Activated CD4-positive, alpha-beta T cell treated with anti-CD3 and anti-CD28 coated beads, Interleukin-2, amount 50 U/mL, for 48 hours (primary cell): ENCODE data around the gene SYCE1L.
"Not testable (repeated sequence)": the region's sequence is repeated elsewhere in the genome, so short reads cannot be mapped to it uniquely, and the experiment has no call there.

ENCODE experiments used
- DNase-seq, 2 experiments: peaks; one replicate each; pipeline ENCODE4 v3.0.0-alpha.2; 2020

The SYCE1L gene

DNA sequence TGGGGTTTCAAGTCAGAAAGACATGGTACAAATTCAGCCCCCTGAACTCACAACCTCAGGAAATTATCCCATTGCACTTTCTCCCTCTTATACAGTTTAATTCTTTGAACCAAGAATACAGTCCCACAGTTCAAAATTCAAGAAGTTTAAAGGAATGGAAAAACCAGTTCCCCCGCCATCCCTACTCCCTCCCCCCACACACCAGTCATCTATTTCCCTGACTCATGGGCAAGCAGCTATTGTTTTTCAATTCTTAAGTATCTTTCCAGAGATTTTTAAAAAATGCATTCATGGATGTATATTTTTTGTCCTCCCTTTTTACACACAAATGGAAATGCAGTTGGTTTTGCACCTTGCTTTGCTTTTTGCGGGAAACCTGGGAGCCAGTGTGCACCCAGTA is 7.3 kb downstream of the SYCE1L start:
- no peak for DNase-seq

DNA sequence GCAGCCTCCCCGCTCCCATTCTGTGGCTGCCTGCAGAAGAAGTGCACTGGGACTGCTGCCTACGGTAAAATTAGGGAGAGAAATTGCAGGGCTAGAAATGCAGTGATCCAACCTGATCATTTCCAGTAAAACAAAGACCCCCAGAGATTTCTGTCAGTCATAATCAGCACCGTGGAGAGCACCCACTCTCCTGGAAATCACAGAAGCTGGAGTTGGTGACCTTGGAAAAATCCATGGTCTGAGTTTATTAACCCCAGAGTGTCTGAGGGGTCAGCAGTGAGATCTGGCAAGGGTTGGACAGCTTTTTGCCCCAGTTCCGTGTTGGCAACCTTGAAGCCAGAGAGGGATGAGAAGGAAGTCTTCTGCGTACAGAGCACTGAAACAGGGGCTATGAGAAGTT is 7.8 kb downstream of the SYCE1L start:
- DNase-seq: no peak

DNA sequence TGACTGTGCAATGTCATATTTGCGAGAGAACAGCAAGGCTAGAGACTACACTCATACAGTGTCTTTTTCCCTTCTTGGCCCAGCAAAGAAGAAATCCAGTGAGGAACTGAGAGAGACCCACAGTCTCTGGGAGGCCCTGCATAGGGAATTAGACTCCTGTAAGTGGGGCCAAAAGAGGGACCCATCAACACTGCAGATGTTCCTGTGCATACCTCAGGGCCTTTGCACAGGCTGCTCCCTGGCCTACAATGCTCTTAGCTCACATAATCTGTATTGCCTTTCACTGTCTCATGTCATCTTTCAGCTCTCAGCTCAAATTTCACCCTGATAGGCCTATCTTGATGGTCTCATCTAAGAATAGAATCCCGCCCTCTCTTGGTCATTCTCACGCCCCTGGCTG is 9.2 kb downstream of the SYCE1L start:
- DNase-seq: no peak

DNA sequence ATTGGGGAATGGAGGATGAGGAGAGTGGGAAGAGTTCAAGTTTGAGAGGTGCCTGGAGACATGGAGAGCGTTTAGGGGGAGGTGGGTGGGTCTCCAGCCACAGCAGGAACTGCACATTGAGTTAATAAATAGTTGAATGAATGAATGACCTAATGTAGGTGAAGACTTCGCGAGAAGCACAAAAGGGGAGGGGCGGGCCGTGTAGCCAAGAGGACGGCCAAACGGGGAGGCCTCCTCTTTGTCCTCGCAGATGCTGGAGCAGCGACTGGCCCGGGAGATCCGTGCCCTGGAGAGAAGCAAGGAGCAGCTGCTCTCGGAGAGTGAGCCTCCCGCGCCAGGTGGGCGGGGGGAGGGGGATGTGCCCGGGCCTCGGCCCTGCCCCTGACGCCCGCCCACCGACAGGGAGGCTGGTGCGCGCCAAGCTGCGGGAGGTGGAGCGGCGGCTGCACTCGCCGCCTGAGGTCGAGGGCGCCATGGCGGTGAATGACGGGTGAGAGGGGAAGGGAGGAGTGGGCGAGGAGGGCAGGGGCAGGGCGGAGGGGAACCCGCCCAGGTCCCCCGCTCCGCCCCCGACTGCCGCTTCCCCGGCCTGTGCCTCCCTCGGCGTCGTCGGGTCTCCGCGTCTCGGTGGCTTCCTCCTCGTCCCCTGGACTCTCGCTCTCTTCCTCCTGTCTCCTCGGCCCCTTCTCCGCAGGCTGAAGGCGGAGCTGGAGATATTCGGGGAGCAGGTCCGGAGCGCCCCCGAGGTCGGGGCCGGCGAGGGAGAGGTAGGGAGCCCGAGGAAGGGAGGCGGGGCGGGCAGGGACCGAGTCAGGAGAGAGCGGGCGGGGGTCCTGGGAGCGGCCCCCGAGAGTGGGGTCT is 12.9 kb downstream of the SYCE1L start:
- DNase-seq: peak; percentile 66 to 74

DNA sequence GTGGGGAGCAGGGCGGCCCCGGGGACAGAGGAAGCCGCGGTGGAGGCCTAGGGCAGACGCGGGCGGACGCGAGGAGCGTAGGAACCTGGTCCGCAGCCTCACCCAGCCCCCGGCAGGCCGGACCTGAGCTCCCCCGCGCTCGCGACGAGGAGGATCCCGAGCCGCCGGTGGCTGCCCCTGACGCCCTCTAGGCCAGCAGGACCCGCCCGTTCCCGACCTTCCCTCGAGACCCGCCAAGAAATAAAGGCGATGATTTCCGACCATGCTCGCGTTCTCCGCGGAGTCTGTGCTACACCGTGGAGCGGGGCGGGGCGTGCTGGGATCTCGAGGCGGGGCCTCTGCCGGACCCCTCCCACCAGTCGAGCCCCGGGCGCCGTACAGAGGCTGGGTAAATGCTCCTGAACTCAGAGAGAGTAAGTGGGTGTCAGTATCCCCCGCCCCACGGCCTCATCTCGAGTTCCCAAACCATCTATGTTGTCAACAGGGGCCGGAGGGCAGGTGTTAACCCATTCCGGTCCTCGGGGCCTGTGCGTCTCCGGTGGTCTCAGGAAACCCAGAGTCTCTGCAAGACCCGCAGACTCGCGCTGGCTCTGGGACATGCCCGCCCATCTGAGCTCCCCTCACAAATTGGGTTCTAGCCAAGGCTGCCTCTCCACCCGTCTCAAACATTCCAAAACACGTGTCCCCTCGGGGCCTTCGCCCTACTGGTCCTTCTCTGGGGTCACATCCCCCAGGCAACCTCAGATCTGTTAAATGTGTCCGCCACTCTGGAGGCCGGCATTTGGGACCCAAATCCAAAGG is 13.7 kb downstream of the SYCE1L start:
- DNase-seq: peak; percentile 74 to 78

DNA sequence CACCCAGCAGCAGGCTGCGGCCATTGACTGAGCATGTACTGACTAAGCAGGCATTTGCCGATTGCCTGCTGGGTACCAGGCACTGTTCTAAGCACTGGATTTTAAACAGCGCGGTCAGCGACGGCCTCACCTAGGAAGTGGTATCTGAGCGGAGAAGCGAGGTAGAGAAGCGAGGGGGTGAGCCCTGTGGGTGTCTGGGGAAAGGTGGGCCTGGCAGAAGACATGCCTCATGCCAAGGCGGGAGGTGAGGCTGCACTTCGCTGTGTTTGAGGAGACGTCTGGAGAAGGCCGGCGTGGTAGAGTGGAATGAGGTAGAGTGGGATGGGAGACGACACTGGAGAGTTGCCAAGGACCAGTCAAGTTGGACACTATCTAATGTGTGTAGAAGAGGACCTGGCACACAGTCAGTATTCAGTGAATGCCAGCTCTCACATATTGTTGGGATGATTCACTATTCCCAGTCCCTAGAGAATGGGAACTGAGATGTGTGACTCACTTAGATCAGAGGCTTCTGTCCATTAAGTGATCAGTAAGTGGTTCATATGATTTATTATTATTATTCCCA is 14.4 kb downstream of the SYCE1L start:
- no peak for DNase-seq

DNA sequence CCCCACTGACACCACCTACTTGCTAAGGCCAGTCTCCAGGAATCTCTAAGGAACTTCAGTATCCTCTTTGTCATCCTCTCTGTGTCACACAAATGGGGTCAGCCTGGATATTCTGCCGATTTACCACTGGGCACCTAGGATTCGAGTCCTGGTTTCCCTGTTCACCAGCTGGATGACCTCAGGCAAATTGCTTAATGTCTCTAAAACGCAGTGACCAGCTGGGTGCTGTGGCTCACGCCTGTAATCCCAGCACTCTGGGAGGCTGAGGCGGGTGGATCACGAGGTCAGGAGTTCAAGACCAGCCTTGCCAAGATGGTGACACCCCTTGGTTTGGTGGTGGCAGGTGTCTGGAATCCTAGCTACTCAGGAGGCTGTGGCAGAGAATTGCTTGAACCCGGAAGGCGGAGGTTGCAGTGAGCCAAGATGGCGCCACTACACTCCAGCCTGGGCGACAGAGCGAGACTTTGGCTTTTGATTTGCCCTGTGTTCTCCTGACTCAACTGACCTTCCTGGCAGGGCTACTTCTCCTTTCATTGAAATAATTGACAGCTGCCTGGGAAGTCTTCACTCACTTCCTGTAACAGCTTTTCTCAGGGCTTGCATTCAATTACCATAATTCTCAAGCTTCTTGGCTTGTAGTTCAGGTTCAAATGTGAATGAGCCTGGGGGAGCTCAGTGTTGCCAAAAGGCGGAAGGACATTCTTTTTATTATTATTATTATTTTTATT is 15.4 kb downstream of the SYCE1L start:
- no peak for DNase-seq

DNA sequence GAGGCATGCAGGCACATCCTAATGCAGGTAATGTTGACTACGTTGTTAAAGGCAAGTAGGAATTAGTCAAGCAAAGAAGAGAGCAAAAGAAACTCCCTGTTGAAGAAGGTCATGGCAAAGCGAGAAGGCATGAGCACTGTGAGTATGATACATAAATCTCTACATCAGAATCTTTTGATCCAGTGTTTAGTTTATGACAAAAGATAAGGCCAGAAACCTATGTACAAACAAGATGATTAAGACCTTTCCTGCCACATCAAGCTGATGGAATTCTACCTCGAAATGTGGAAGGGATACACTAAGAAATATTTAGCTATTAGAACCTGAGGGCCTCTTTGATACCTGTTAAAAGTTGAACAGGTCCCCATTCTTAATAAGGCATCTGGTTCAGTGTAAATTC is 20.2 kb downstream of the SYCE1L start:
- DNase-seq: no peak

DNA sequence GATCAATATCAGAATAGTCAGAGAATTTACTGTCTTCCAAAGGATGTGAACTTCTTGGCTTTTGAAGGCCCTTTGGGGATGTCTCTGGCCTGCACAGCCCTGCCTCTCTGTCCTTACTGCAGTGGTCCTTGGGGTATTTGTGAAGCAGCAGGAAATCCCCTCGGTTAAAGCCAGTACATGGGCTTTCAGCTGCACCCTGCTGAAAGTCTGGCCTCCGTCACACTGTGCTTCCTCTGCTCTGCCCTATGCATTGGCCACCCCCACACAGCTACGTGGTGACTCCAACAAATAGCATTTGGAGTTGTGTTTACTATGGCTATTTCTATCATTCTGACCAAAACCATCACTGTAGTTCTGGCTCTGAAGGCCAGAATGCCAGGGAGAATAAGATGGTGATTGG is 21.2 kb downstream of the SYCE1L start:
- DNase-seq: no peak

DNA sequence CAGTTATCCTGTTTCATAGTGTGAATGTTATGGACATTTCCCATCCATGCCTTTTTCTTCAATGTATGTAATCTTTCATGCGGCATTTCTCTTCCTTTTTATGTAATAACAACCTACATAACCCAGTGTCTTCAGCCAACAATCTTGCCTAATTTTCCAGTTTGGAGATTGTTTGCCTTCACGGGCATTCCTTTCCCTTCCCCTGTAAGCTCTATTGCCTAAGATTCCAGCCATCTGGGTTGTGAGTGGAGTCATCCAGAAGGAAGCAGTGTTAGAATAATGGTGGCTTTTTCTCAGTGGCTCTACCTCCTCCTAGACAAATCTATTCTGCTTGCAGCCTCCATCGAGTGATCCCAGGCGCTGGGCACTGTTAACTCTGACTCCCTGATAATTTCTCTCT is 22.3 kb downstream of the SYCE1L start:
- DNase-seq: no peak

DNA sequence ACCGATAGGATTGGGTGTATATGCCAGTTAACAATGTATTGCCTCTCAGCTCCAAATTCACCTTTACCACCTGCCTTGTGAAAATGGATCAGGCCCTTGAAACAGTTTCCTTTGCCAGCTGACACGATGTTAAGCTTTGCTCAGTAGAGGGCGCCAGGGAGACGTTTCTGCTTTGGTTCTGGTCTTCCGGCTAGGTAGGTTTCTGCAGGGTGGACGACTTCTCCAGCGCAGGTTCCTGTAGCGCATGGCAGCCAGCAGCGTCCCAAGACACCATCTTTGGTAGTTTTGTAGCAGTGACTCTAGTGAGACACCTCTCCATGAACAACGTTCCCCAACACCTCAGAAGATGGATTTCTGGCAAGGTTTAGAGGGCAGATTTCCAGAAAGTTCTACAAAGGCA is 24.0 kb downstream of the SYCE1L start:
- DNase-seq: peak; percentile 24 to 41

DNA sequence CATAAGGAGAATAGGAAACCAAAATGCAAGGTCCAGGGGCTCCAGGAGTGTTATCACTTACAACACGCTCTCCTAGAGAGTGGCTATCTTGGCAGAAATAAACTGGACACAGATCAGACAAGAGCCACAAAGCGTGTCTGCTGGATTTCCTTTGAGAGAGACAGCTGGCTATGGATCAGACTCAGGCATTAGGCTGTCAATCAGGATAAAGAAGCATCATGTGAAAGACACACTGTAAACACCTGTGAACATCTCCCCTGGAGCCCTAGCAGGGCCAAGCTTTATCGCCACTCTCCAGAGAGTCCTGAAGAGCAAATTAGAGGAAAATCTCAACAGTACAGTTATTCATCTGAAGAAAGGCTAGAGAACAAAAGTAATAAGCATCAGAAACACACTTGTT is 26.0 kb downstream of the SYCE1L start:
- DNase-seq: no peak

DNA sequence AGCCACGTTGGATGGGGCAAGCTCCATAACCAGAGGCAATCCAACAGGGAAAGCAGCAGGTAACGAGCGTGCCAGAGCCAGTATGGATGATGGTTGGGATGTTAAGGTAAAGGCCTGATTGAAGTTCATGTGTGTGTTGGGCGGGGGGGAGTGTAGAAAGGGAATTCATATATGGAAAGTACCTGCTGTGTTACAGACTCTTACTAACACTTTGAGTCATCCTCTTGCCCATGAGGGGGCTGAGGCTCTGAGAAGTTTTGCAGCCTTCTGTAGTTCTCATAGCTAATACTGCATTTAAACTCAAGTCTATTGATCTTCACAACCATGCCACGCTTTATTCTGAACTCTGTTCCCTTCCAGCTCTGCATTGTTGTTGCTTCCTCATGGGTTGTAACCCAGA is 28.5 kb downstream of the SYCE1L start:
- DNase-seq: no peak

DNA sequence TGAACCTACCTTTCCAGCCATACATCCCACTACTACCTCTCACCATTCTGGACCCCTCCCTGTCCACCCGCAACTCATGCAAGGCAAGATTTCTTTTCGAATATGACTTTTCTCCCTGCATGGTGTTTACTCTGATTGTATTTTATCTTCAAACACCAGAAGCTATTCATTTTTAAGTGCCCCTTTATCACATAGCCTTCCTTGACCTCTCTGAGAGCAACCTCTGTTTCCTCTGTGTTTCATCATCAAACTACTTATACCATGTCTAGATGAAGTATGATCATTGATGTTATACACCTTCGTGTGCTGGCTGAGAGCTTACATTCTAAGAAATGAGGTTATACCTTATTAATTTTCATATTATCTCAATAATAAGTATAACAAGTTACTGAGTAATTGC is 31.8 kb downstream of the SYCE1L start:
- DNase-seq: no peak

DNA sequence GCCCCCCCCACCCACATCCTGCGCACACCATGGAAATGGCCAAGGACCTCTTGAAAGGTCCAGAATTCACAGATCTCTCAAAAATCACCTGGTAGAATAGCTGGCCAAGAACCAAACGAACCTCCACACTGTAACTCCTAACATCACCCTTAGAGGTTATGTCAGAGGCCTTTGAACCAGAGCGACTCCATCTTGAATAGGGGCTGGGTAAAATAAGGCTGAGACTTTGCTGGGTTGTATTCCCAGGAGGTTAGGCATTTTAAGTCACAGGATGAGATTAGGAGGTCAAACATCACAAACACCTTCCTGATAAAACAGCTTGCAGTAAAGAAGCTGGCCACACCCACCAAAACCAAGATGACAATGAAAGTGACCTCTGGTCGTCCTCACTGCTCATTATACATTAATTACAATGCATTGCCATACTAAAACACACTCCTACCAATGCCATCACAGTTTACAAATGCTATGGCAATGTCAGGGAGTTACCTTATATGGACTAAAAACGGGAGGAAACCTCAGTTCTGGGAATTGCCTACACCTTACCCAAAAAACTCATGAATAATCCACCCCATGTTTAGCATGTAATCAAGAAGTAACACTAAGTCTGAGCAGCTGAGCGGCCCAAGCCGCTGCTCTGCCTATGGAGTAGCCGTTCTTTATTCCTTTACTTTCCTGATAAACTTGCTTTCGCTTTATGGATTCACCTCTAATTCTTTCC is 34.8 kb downstream of the SYCE1L start:
- no peak for DNase-seq

DNA sequence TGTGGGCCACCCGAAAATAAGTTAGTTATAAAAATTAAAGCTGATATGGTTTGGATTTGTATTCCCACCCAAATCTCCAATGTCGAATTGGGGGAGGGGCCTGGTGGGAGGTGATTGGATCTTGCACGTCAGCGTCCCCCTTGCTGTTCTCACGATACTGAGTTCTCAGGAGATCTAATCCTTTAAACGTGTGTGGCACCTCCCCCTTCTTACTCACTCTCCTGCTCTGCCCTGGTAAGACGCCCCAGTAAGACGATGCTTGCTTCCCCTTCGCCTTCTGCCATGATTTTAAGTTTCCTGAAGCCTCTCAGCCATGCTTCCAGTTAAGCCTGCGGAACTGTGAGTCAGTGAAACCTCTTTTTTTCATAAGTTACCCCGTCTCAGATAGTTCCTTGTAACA is 35.4 kb downstream of the SYCE1L start:
- DNase-seq: no peak

DNA sequence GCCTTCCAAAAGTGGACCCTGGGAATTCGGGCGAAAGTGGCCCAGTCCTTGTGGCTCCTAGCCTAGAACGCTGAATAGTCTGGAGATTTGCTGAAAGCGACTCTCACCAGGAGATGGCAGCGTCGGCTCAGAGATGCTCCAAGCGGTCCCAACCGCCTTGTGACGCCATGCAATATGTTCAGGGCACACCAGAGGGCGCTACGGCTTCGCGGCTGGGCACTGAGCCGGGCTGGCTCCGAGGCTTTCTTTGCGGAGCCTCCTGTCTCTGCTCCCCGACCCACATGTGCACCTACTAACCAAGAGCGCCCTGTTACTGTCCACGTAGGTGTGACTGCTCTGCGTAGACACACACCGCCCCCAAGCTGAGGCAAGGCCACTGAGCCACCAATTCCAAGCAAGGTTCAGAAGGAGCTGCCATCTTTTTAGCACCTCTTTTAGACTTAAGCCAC is 36.9 kb downstream of the SYCE1L start:
- DNase-seq: peak; percentile 91 to 92

DNA sequence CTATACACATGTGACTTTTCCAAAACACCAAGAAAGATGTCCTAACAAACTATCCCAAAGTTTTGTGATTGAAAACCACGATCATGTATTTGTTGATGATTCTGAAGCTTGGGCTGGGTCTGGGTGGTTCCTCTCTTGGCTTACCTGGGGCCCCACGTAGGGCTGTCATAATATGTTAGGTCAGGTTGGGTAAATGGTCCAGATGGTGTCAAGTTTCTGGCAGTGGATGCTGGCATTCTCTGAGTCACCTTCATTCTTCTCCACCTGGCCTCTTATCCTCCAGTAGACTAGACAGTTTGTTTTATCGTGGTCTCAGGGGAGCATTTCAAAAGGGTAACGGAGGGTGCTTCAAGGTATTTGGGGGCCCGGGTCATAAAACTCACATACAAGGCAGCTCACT is 39.4 kb downstream of the SYCE1L start:
- no peak for DNase-seq

DNA sequence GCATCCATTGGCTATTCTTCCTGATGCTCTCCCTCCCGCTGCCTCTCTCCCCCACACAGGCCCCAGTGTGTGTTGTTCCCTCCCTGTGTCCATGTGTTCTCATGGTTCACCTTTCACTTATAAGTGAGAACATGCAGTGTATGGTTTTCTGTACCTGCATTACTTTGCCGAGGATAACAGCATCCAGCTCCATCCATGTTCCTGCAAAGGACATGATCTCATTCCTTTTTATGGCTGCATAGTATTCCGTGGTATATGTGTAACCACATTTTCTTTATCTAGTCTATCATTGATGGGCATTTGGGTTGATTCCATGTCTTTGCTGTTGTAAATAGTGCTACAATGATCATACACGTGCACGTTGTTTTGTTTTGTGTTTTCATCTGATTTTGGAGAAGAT is 43.3 kb downstream of the SYCE1L start:
- DNase-seq: not testable (repeated sequence)

DNA sequence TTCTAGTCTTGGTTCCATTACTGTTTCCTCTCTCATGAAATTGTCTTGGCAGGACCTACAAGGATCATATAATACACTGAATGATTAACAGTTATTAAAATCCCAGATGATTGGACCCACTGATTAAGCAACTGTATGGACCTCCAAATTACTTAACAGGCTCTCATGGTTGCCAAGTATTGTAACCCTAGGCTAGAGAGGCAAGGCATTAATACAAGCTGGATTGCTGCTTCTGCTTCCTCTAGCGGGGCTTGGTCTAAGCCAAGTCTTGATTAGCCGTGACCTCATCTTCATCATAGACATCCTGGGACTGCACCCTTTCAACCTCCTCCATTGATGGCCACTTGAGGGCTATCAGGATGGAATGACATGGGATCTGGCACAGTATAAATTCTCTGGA is 46.9 kb downstream of the SYCE1L start:
- no peak for DNase-seq

DNA sequence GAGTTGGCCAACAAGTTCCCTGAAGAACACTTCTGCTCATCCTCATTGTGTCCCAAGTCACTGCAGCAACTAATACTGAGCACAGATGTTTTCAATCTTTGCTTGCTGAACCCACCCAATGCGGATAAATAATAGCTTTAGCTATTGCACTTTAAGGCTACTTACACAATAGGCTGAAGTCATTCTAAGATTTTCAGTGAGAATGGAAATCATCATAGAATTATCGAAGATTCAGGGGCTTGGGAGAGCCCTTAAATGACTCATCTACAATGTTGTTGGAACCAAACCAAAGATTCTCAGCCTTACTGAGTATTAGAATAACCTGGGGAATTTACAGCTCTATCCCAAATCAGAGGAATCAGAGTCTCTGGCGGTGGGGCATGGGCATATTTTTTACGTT is 51.2 kb downstream of the SYCE1L start:
- no peak for DNase-seq
